Transverse colon (tissue), 4 donors: ENCODE measurements around the gene BEND3. TPM values are rescaled to one million over a fixed set of nuclear protein-coding genes. Genes with fewer than 3 reads are reported as not detected.
A peak's percentile ranks its signal among the peaks of the same experiment; 100 is the strongest.
"Not testable (repeated sequence)": the region's sequence is repeated elsewhere in the genome, so short reads cannot be mapped to it uniquely, and the experiment has no call there.

Source experiments
- DNase-seq: peaks from one replicate; pipeline ENCODE4 v3.0.0-alpha.2; 2019
- H3K27ac ChIP-seq, 4 donors: fragments of 200-600 bp; sonication (generic); 2 replicates each; pipeline ENCODE4 v1.5.1; 2016 to 2018; ENCODE audit warnings: inconsistent platforms in 4 of 4
- H3K27me3 ChIP-seq: fragments of 200-600 bp; sonication (generic); 2 replicates; pipeline ENCODE4 v1.5.1; 2017; ENCODE audit warnings: inconsistent platforms
- H3K36me3 ChIP-seq, 4 donors: fragments of 200-600 bp; sonication (generic); 2 replicates each; pipeline ENCODE4 v1.5.1; 2017 to 2019; ENCODE audit warnings: inconsistent platforms in 4 of 4
- H3K4me1 ChIP-seq, 4 donors: fragments of 200-600 bp; sonication (generic); 2 replicates each; pipeline ENCODE4 v1.5.1; 2017 to 2020; ENCODE audit warnings: inconsistent platforms in 4 of 4
- H3K4me3 ChIP-seq, 4 donors: fragments of 200-600 bp; sonication (generic); 1 replicate in 1 of 4; 2 replicates in 3 of 4; pipeline versions ENCODE4 v1.5.1 to v1.6.1; 2017 to 2019; ENCODE audit warnings: inconsistent platforms in 4 of 4
- H3K9me3 ChIP-seq, 2 donors: fragments of 200-600 bp; sonication (generic); 2 replicates each; pipeline ENCODE4 v1.5.1; 2017 to 2019; ENCODE audit warnings: inconsistent platforms in 2 of 2
- EP300 ChIP-seq: sonication (generic); formaldehyde crosslinking; IDR thresholded peaks from one replicate; pipeline ENCODE4 v1.6.1; 2017; ENCODE audit warnings: antibody characterized with exemption, low read depth
- POLR2A ChIP-seq: fragments of 450-650 bp; IDR thresholded peaks from one replicate; pipeline ENCODE4 v1.6.1; 2016; ENCODE audit warnings: antibody characterized with exemption, mild to moderate bottlenecking, moderate library complexity
- POLR2AphosphoS5 ChIP-seq, 3 donors: sonication (generic); formaldehyde crosslinking; IDR thresholded peaks; one replicate each; pipeline ENCODE4 v1.6.1; 2016; ENCODE audit warnings: antibody characterized with exemption in 3 of 3
- WGBS, 2 donors: methylation state at CpG; one replicate each; pipeline ENCODE4 v1.1.5; 2018; ENCODE audit warnings: low coverage in 1 of 2; 5-methylcytosine and 5-hydroxymethylcytosine counted together
- in situ Hi-C, 4 donors: fragments of 200-750 bp; cut with MboI; loops; one replicate each; pipeline versions ENCODE4 v1.15.0 to v1.15.1; 2017; ENCODE audit warnings: low sequenced_read_pairs in 3 of 4, low pct_ligation_motif_present in 1 of 4, low pct_unique_long_range_greater_than_20kb in 1 of 4
- intact Hi-C: fragments of 100-400 bp; cut with DNase I; formaldehyde crosslinking; loops from one replicate; pipeline ENCODE4 v1.15.1; 2023; ENCODE audit warnings: low total_unique reads
- total RNA-seq, 4 donors: library from RNA; depleted of rRNA; stranded (reverse); fragments of >200 nt; gene quantifications; one replicate each; pipeline ENCODE4 v1.1.0, GENCODE V29; 2016
- TF ChIP-seq, protein P1 (sequence below), 5 experiments: fragments of 200-600 bp in 3 of 5; fragments of 450-650 bp in 2 of 5; sonication (generic) in 3 of 5; IDR thresholded peaks; 1 replicate in 2 of 5; 2 replicates in 3 of 5; pipeline ENCODE4 v1.5.1; 2016 to 2017; ENCODE audit warnings: antibody characterized with exemption in 5 of 5, inconsistent platforms in 3 of 5, mild to moderate bottlenecking in 2 of 5, moderate library complexity in 1 of 5

The BEND3 gene
- total RNA-seq, 4 donors from 2014 or later: 4.8 to 12.1 (median 5.0) TPM

DNA sequence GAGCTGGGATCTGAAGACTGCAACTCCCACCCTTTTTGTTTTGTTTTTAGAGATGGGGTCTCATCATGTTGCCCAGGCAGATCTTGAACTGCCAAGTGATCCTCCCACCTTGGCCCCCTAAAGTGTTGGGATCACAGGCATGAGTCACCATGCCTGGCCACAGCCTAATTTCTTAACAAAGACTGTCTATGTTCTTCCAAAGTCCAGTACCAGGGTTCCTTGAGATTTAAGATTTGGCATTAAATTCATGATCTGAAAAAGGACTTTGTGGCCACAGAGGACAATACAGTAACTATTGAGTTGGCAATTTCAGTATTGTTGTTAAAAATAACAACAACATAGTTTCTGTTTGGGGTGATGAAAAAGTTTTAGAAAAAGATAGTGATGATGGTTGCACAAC is 28.7 kb upstream of the BEND3 start:
- Histone ChIP-seq H3K27ac (no peak overlapping the region), H3K4me1 (peaks cover 0 to 3% (median 0%) of the 10 kb centered on the region in 4 donors), H3K4me3 (no peak overlapping the region), H3K27me3 (no peaks in the 10 kb centered on the region), H3K9me3 (no peaks in the 10 kb centered on the region), H3K36me3 (no peaks in the 10 kb centered on the region)
- no peak for DNase-seq
- in situ Hi-C loops: no loop called here
- TF ChIP-seq, protein P1, sequence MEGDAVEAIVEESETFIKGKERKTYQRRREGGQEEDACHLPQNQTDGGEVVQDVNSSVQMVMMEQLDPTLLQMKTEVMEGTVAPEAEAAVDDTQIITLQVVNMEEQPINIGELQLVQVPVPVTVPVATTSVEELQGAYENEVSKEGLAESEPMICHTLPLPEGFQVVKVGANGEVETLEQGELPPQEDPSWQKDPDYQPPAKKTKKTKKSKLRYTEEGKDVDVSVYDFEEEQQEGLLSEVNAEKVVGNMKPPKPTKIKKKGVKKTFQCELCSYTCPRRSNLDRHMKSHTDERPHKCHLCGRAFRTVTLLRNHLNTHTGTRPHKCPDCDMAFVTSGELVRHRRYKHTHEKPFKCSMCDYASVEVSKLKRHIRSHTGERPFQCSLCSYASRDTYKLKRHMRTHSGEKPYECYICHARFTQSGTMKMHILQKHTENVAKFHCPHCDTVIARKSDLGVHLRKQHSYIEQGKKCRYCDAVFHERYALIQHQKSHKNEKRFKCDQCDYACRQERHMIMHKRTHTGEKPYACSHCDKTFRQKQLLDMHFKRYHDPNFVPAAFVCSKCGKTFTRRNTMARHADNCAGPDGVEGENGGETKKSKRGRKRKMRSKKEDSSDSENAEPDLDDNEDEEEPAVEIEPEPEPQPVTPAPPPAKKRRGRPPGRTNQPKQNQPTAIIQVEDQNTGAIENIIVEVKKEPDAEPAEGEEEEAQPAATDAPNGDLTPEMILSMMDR (IDR thresholded peaks at IDR 0.05): no peak
- TF ChIP-seq POLR2AphosphoS5 (IDR thresholded peaks at IDR 0.05): no peak
- TF ChIP-seq POLR2A: no peak
- TF ChIP-seq EP300: no peak
- intact Hi-C loops: no loop called here

DNA sequence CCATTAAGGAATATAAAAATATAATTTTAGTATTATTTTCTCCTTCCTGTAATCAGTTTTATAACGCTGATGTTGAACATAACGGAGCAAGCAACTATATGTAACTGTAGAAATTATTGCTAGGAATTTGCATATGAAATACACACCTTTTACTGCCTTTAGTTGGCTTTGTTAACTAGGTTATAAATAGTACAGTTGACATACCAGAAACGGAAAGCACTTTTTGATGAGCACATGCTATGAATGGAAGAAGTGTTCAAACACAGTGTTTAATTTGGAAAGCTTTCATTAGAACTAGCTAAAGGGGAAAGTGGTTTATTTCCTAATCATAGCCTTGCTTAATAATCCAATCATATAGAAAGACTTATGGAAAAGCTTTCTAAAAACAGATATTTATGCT is 25.3 kb upstream of the BEND3 start:
- H3K9me3 ChIP-seq: no peaks in the 10 kb centered on the region
- no peaks in the 10 kb centered on the region for H3K36me3 ChIP-seq
- WGBS, 2 donors: 50% methylated on average over 3 of the region's 3 CpGs
- in situ Hi-C loops: no loop called here
- no peak for DNase-seq
- peaks cover 0 to 3% (median 0%) of the 10 kb centered on the region in 4 donors for H3K4me1 ChIP-seq
- H3K27me3 ChIP-seq: no peaks in the 10 kb centered on the region
- TF ChIP-seq POLR2A (no peak), POLR2AphosphoS5 (IDR thresholded peaks at IDR 0.05) (no peak), EP300 (no peak)
- TF ChIP-seq, protein P1 (IDR thresholded peaks at IDR 0.05): no peak
- intact Hi-C loops: no loop called here
- no peak overlapping the region for H3K4me3 ChIP-seq
- H3K27ac ChIP-seq: no peak overlapping the region

DNA sequence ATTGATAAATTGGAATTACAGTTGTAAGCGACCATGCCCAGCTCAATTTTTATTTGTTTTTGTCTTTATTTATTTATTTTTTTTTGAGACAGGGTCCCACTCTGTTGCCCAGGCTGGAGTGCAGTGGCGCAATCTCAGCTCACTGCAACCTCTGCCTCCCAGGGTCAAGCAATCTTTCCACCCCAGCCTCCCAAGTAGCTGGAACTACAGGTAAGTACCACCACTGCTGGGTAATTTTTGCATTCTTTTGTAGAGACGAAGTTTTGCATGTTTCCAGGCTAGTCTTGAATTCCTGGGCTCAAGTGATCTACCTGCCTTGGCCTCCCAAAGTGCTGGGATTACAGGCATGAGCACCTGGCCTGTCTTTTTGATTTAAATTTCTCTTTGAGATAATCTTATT is 21.0 kb upstream of the BEND3 start:
- H3K4me3 ChIP-seq, H3K36me3 ChIP-seq, H3K4me1 ChIP-seq, H3K27me3 ChIP-seq, H3K9me3 ChIP-seq, intact Hi-C loops, H3K27ac ChIP-seq, DNase-seq, in situ Hi-C loops: not testable (repeated sequence)
- WGBS, 2 donors: 80 to 89% methylated on average over 2 to 3 of the region's 3 CpGs

DNA sequence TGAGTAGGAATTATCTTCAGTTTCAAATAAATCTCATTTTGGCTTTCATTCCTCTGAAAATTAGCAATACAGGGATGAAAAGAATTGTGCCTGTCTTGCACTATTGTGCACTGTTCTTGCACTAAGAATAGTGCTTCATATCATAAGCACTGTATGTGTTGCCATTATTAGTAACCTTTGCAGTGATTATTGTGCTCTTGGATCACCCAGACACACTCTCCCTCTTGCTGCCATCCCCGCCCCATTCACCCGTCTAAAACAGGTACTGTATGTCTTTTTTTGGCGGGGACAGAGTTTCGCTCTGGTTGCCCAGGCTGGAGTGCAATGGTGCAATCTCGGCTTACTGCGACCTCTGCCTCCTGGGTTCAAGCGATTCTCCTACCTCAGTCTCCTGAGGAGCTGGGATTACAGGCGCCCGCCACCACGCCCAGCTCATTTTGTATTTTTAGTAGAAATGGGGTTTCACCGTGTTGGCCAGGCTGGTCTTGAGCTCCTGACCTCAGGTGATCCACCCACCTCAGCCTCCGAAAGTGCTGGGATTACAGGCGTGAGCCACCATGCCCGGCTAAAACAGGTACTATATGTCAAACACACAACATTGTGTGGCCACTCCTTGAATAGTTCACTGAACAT is 19.8 kb upstream of the BEND3 start:
- in situ Hi-C loops, H3K27me3 ChIP-seq, DNase-seq, H3K9me3 ChIP-seq, H3K4me1 ChIP-seq, H3K4me3 ChIP-seq, H3K27ac ChIP-seq, H3K36me3 ChIP-seq, intact Hi-C loops: not testable (repeated sequence)
- WGBS, 2 donors: 93% methylated on average over 14 of the region's 14 CpGs; no CpG with 5 or more reads in 1 of the 2 donors

DNA sequence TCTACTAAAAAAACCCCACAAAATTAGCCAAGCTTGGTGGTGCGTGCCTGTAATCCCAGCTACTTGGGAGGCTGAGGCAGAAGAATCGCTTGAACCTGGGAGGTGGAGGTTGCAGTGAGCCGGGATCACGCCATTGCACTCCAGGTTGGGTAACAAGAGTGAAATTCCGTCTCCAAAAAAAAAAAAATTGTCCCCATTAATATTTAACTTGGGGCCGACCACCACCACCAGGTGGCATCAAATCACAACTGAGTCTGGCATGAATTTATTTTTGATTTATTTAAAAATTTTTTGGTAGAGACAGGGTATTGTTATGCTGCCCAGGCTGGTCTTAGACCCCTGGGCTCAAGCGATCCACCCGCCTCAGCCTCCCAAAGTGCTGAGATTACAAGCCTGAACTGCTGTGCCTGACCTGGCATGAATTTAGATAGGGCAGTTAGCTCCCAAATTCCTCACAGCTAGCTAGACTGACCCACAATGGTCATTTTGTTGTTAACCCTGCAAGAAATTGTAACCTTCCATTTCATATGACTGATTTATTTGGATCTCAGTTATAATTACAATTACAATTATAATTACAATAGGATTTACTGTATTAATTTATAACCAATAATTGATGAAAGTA is 17.1 kb upstream of the BEND3 start:
- H3K9me3 ChIP-seq: no peaks in the 10 kb centered on the region
- no peak for DNase-seq
- in situ Hi-C loops (no loop called here), intact Hi-C loops (no loop called here)
- TF ChIP-seq, protein P1 (IDR thresholded peaks at IDR 0.05): peak; percentile 22 to 39 (median 34)
- TF ChIP-seq EP300: no peak
- no peak for TF ChIP-seq POLR2AphosphoS5 (IDR thresholded peaks at IDR 0.05)
- TF ChIP-seq POLR2A: no peak
- H3K27ac ChIP-seq: no peak overlapping the region
- no peak overlapping the region for H3K4me3 ChIP-seq
- WGBS, 2 donors: 46% methylated on average over 8 of the region's 8 CpGs; no CpG with 5 or more reads in 1 of the 2 donors
- H3K27me3 ChIP-seq: no peaks in the 10 kb centered on the region
- H3K36me3 ChIP-seq: no peaks in the 10 kb centered on the region
- peaks cover 0 to 10% (median 7%) of the 10 kb centered on the region in 4 donors for H3K4me1 ChIP-seq
